Activated CD4-positive, alpha-beta T cell treated with anti-CD3 and anti-CD28 coated beads for 1 hour (primary cell): Measurements from ENCODE around the gene GAA.
A peak's percentile ranks its signal among the peaks of the same experiment; 100 is the strongest.

Experiments used
- DNase-seq: peaks from one replicate; pipeline ENCODE4 v3.0.0-alpha.2; 2020

Gene GAA

GRCh38 chr17:80101011-80101945 is at the start of gene GAA:
Gene GAA (plus strand): TSS chr17:80101581. CDS start chr17:80104587, 3,006 bp downstream.
- DNase-seq = peak; percentile 82

GRCh38 chr17:80051681-80052080 is 49.7 kb upstream of the GAA start:
- DNase-seq = no peak

GRCh38 chr17:80053102-80053501 is 48.3 kb upstream of the GAA start:
- no peak for DNase-seq

- DNase-seq = no peak
Measured at GRCh38 chr17:80055597-80055996, 45.8 kb upstream of the GAA start.

GRCh38 chr17:80058311-80058955 is 42.9 kb upstream of the GAA start:
- DNase-seq = no peak

GRCh38 chr17:80060644-80061043 is 40.7 kb upstream of the GAA start:
- DNase-seq = no peak

DNA sequence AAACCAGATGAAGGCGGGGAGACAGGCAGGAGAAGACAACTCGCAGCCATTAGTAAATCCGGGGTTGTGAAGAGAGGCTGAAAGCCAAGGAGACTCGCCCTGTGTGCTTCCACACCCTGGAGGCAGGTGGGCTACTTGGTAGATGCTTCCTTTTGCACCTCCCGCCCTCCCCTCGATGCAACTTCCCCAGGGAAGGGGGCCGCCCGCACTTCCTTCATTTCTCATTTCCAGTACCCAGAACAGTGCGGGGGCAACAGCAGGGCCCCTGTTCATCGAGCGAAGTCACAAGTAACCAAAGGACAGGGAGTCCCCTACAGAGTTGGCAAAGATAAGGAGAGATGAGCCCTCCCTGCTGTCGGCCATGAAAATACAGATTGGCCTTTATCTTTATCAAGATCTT is 40.0 kb upstream of the GAA start:
- DNase-seq = no peak

DNA sequence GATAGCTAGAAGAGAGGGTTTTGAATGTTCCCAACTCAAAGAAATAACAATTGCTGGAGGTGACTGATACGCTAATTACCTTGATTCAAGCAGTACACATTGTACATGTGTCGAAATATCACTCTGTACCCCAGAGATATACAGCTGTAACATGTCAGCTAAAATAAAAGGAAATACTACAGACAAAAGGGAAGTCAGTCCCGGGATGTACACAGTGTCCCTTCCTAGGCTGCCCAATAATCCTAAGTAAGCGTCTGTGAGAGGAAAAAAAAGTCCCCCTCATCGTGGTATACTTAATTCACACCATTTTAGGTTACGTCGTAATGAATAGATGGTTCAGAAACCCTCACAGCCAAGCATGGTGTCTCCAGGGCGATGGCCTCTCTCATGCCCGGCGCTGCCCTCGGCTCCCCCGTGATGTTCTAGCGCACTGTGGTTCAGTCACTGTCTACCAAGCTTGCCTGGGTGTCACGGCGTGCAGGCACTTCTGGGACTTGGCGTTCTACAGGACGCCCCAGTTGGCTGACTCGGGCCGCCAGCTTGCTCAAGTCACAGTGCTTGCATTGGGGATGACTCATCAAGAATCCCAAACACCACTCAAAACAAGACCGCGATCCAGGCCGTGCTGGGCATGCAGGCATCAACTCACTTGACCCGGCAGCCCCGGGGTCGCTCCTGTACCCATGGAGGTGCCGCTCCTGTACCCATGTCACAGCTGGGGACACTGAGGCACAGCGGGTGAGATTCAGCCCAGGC is 37.4 kb upstream of the GAA start:
- DNase-seq = no peak

- no peak for DNase-seq
Measured at GRCh38 chr17:80064696-80065095, 36.7 kb upstream of the GAA start.

GRCh38 chr17:80065478-80066170 is 35.8 kb upstream of the GAA start:
- DNase-seq = no peak

DNA sequence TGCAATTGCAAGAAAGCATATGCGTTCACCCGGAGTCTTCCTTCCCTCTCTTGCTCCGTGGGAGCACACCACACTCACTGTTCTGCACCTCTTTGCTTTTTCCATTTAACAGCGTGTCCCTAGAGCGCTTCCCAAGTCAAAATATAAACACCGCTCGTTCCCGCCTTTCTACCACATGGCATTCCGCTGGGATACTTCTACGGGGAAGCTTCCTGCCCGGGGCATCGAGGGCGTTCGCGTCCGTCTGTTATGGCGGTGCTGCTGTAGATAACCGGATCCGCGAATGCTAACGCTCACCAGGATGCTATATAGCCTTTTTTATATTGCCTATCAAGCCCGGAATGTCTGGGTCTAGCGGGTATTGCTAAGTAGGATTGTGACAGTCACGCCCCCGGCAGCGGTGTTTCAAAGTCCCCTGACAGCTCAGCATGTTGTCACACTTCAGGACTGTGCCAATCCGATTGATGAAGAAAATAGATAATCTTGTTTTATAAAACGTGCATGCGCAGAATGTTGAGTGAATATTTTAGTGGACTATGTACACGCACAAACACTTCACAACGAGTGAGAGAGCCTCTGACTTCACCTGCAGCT is 33.9 kb upstream of the GAA start:
- DNase-seq = no peak

DNA sequence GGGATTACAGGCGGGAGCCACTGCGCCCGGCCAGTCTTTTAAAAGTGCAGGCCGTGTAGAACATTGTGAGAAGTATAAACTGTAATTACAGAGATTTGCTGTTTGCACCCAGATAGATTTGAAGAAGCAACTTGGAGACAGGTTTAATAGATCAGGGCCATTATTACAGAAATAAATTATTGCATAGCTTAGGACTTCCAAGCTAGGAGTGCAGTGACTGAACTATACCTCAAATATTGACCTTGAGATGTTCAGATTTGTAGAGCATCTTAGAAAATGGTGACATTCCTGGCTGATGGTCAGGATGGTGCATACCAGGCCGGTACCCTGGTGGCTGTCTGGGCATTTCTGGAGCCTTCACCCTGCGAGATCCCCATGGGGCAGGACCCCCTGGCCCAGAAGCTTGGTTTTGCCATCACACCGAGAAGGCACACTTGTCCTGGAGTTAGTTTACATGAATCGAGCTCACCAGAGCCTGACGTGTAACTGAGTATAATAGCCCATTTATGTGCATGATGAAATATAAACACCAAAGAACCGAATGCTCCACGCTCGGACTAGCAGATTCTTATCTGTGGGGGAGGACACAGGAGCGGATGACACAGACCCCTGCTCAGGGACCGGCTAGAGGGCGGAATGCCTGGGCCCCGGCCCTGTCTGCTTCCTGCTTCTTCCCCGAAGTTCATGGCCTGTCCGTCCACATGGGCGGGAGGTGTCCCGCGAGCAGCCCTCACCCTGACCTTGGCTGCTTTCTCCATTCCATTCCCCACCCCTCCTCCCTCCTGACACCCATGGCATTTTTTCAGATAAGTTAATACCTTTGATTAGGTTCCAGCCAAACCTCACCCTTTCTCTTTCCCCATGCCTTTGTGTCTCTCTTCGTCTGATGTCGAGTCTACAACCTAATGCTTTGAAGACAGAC is 32.8 kb upstream of the GAA start:
- no peak for DNase-seq

DNA sequence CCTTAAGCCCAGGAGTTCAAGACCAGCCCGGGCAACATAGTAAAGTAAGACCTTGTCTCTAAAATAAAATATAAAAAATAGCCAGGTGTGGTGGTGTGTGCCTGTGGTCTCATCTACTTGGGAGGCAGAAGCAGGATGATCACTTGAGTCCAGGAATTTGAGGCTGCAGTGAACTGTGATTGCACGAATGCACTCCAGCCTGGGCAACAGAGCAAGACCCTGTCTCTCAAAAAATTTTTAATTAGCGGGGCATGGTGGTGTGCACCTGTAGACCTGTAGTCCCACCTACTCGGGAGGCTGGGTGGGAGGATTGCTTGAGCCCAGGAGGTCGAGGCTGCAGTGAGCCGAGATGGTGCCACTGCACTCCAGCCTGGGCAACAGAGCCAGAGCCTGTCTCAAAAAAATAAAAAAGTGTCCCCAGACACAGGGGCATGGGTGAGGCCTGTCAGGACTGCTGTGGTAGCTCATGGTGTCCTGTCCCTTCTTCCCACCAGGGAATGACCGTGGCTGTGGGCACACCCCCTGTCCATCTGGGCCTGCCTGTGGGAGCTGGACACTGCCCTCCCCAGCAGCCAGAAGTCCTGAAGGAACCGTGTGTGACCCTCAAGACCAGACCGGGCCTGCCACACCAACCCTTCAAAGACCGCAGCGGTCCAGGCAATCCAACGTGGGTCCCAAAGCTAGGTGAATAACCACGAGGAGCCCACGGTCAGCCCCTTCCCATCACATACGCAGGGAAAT is 30.8 kb upstream of the GAA start:
- no peak for DNase-seq

GRCh38 chr17:80071116-80071841 is 30.1 kb upstream of the GAA start:
- no peak for DNase-seq

GRCh38 chr17:80072410-80072809 is 29.0 kb upstream of the GAA start:
- DNase-seq = no peak

DNA sequence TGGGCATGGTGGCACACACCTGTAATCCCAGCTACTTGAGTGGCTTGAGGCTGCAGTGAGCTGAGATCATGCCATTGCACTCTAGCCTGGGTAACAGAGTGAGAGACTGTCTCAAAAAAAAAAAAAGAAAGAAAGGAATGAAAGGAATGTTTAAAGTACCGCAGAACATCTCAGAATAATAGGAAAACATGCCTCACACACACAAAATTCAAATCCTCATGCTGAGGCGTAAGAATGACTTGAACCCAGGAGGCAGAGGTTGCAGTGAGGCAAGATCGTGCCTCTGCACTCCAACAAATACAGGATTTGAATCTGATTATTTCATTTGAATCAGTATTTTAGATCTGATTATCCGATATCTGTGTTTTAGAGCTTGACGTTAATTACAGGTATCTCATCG is 21.3 kb upstream of the GAA start:
- no peak for DNase-seq

DNA sequence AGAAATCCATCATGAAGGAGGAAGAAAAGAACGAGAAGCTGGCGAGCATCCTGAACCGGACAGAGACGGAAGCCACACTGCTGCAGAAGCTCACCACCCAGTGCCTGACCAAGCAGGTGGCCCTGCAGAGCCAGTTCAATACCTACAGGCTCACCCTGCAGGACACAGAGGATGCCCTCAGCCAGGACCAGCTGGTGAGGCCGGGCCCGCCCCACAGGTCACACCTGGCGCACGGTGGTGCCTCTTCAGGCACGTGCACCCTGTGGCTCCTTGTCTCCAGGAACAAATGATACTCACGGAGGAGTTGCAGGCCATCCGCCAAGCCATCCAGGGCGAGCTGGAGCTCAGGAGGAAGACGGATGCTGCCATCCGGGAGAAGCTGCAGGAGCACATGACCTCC is 19.8 kb upstream of the GAA start:
- no peak for DNase-seq

GRCh38 chr17:80082403-80083135 is 18.8 kb upstream of the GAA start:
- peak; percentile 40 for DNase-seq

DNA sequence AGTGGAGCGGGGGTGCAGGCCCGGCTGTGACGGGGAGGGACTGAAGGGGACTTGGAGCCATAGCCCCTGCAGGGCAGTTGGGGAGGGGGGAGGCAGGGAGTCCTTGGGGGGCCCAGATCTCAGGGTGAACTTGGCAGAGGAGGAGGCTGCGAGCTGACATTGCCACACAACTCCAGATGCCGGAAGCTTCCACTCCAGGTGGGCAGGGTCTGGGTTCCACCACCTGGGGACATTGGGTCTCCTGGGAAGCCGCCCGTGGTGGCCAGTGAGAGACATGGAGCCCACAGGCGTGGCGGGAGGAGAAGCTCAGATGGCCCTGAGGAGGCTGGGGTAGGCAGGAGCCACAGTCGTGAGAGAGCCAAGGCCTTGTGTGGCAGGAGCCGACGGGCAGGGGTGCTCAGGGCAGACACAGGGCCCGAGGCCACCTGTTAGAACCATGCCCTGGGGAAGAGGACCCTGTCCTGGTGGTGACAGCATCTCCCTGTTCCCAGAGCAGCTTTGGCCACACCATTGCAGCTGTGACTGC is 18.2 kb upstream of the GAA start:
- DNase-seq = no peak
